ENCODE measurements around the gene TLR10. TPM values are rescaled to one million over a fixed set of nuclear protein-coding genes. Genes with fewer than 3 reads are reported as not detected.
A peak's percentile ranks its signal among the peaks of the same experiment; 100 is the strongest.
"Not testable (repeated sequence)": the region's sequence is repeated elsewhere in the genome, so short reads cannot be mapped to it uniquely, and the experiment has no call there.

Gene TLR10
- total and polyA plus RNA-seq, 7 experiments from 2014 or later: 0.13 to 1.6 (median 0.25) TPM; not detected in 1

DNA sequence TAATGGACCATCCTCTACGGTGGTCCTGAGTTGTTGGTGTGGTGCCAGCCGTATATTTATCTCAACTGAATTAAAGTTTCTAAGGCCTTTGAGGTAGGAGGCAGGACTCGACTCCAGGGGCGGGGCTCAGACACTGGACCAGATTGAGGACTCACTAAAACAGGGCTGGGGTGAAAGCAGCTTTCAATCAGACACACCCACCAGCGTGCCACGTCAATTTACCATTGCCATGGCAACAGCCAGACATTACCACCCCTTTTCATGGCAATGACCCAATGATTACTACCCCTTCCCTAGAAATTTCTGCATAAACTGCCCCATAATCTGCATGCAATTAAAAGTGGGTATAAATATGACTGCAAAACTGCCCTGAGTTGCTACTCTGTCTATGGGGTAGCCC is 28.5 kb upstream of the TLR10 start:
- ChIA-PET POLR2A (interaction anchor here (0.7 kb wide), 1 partner anchor 889 kb away, joined by 5 read pairs; no protein-coding TSS in a partner anchor), CTCF (no interaction called here)
- Mint-ChIP-seq H3K36me3 (peaks cover 0 to 23% (median 5%) of the 10 kb centered on the region in 5 donors), H3K4me3 (no peak overlapping the region), H3K9me3 (peaks cover 6 to 26% (median 14%) of the 10 kb centered on the region in 11 donors), H3K27ac (no peak overlapping the region), H3K27me3 (peaks cover 0 to 5% (median 0%) of the 10 kb centered on the region in 5 donors), H3K4me1 (peaks cover 0 to 10% (median 0%) of the 10 kb centered on the region in 7 donors)
- Histone ChIP-seq H3K4me3 (ENCODE audit: low read length) (no peak overlapping the region), H3K9me3 (ENCODE audit: control insufficient read depth in 2 of 3, low read length in 3 of 3) (no peaks in the 10 kb centered on the region), H3K27me3 (ENCODE audit: control insufficient read depth in 2 of 2, insufficient read depth in 2 of 2, low read length in 2 of 2) (no peaks in the 10 kb centered on the region), H3K4me1 (ENCODE audit: control insufficient read depth in 2 of 2, insufficient read depth in 2 of 2, low read length in 2 of 2) (no peaks in the 10 kb centered on the region), H3K27ac (ENCODE audit: low read depth, low read length) (no peak overlapping the region), H3K36me3 (ENCODE audit: control insufficient read depth in 2 of 3, insufficient read depth in 3 of 3, low read length in 3 of 3) (no peaks in the 10 kb centered on the region)
- intact Hi-C loops (cut with micrococcal nuclease): no loop called here
- DNase-seq (no peak), ATAC-seq (no peak)

DNA sequence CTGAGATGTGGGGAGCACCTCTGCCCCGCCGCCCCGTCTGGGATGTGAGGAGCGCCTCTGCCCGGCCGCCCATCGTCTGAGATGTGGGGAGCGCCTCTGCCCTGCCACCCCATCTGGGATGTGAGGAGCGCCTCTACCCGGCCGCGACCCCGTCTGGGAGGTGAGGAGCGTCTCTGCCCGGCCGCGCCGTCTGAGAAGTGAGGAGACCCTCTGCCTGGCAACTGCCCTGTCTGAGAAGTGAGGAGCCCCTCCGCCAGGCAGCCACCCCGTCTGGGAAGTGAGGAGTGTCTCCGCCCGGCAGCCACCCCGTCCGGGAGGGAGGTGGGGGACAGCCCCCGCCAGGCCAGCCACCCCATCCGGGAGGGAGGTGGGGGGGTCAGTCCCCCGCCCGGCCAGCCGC is 24.7 kb upstream of the TLR10 start:
- POLR2A ChIA-PET; H3K27me3 ChIP-seq (ENCODE audit: control insufficient read depth in 2 of 2, insufficient read depth in 2 of 2, low read length in 2 of 2); H3K27ac Mint-ChIP-seq; H3K27me3 Mint-ChIP-seq; ATAC-seq; H3K4me3 Mint-ChIP-seq; CTCF ChIA-PET; H3K36me3 ChIP-seq (ENCODE audit: control insufficient read depth in 2 of 3, insufficient read depth in 3 of 3, low read length in 3 of 3); H3K9me3 ChIP-seq (ENCODE audit: control insufficient read depth in 2 of 3, low read length in 3 of 3); H3K27ac ChIP-seq (ENCODE audit: low read depth, low read length); H3K4me3 ChIP-seq (ENCODE audit: low read length); intact Hi-C loops (cut with micrococcal nuclease); DNase-seq: not testable (repeated sequence)
- H3K4me1 ChIP-seq (ENCODE audit: control insufficient read depth in 2 of 2, insufficient read depth in 2 of 2, low read length in 2 of 2): peaks cover 8 to 12% of the 10 kb centered on the region in 2 donors
- Mint-ChIP-seq H3K36me3 (peaks cover 9 to 19% (median 11%) of the 10 kb centered on the region in 5 donors), H3K9me3 (peaks cover 3 to 17% (median 9%) of the 10 kb centered on the region in 11 donors), H3K4me1 (peaks cover 21 to 36% (median 34%) of the 10 kb centered on the region in 7 donors)

DNA sequence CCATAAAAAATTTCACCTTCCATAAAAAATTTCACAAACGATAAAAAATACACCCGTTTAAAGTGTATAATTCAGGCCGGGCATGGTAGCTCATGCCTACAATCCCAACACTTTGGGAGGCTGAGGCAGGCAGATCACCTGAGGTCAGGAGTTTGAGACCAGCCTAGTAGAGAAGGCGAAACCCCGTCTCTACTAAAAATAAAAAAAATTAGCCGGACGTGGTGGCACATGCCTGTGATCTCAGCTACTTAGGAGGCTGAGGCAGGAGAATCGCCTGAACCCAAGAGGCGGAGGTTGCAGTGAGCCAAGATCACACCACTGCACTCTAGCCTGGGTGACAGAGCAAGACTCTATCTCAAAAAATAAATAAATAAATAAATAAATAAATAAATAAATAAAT is 23.5 kb upstream of the TLR10 start:
- POLR2A ChIA-PET; H3K27me3 Mint-ChIP-seq; DNase-seq; H3K27me3 ChIP-seq (ENCODE audit: control insufficient read depth in 2 of 2, insufficient read depth in 2 of 2, low read length in 2 of 2); ATAC-seq; intact Hi-C loops (cut with micrococcal nuclease): not testable (repeated sequence)
- peak overlapping the region; percentile 61 for H3K27ac ChIP-seq (ENCODE audit: low read depth, low read length)
- Mint-ChIP-seq H3K36me3 (peaks cover 14 to 30% (median 22%) of the 10 kb centered on the region in 5 donors), H3K4me1 (peaks cover 27 to 41% (median 39%) of the 10 kb centered on the region in 7 donors), H3K9me3 (peaks cover 6 to 28% (median 13%) of the 10 kb centered on the region in 11 donors), H3K27ac (peak overlapping the region in 5 of 9 donors; percentile 62 to 99 (median 94)), H3K4me3 (peak overlapping the region in 9 of 10 donors; percentile 25 to 94 (median 90))
- peaks cover 0 to 19% (median 0%) of the 10 kb centered on the region in 3 experiments for H3K9me3 ChIP-seq (ENCODE audit: control insufficient read depth in 2 of 3, low read length in 3 of 3)
- peaks cover 8 to 12% of the 10 kb centered on the region in 2 donors for H3K4me1 ChIP-seq (ENCODE audit: control insufficient read depth in 2 of 2, insufficient read depth in 2 of 2, low read length in 2 of 2)
- peaks cover 0 to 15% (median 0%) of the 10 kb centered on the region in 3 experiments for H3K36me3 ChIP-seq (ENCODE audit: control insufficient read depth in 2 of 3, insufficient read depth in 3 of 3, low read length in 3 of 3)
- H3K4me3 ChIP-seq (ENCODE audit: low read length): peak overlapping the region; percentile 51
- CTCF ChIA-PET: interaction anchor here (3.0 kb wide), 1 partner anchor 25 kb away, joined by 22 read pairs; the partner anchor contains the start of gene TLR10

DNA sequence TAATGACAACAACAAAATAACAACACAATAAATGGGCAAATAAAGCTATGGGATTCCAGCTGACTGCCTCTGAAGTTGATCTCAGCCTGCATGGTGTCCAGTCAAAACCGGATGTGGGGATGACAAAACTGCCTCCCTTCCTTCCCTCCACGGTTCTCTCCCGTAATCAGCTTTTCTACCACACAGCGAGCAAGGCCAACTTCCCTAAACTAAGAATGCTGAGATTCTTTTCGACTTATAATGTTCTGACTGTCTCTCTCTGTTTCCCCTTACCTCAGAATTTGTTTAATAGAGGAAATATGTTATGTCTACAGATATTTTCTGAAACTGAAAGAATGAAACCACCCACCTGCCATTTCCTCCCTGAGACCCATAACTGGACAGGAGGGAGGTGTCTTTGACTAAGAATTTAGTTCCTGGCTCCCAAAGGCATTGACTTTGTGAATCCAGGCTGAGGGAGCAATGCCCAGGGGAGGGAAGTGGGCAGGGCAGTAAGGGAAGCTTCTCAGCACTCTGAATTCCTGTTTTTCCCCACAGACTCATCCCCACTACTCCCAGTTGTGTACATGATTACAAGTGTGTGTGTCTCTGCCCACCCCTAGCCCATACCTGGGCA is 22.8 kb upstream of the TLR10 start:
- H3K27me3 ChIP-seq (ENCODE audit: control insufficient read depth in 2 of 2, insufficient read depth in 2 of 2, low read length in 2 of 2): no peaks in the 10 kb centered on the region
- ChIA-PET POLR2A (interaction anchor here (0.6 to 1.7 kb wide), 6 partner anchors 8 to 572 kb away, joined by 3 to 7 read pairs (median 4); no protein-coding TSS in a partner anchor), CTCF (interaction anchor here (0.6 to 3.1 kb wide), 7 partner anchors 18 to 735 kb away, joined by 3 to 41 read pairs (median 4); partner anchors contain the start of gene TLR10)
- DNase-seq (peak in 2 of 9 donors; percentile 1 to 9), ATAC-seq (peak; percentile 49)
- H3K27ac ChIP-seq (ENCODE audit: low read depth, low read length): peak overlapping the region; percentile 61
- Mint-ChIP-seq H3K27ac (peak overlapping the region; percentile 87 to 99 (median 94)), H3K4me3 (peak overlapping the region; percentile 87 to 95 (median 90)), H3K27me3 (peaks cover 0 to 2% (median 0%) of the 10 kb centered on the region in 5 donors), H3K36me3 (peaks cover 19 to 36% (median 28%) of the 10 kb centered on the region in 5 donors), H3K9me3 (peaks cover 8 to 34% (median 17%) of the 10 kb centered on the region in 11 donors), H3K4me1 (peaks cover 27 to 46% (median 39%) of the 10 kb centered on the region in 7 donors)
- peak overlapping the region; percentile 51 for H3K4me3 ChIP-seq (ENCODE audit: low read length)
- peaks cover 0 to 21% (median 0%) of the 10 kb centered on the region in 3 experiments for H3K36me3 ChIP-seq (ENCODE audit: control insufficient read depth in 2 of 3, insufficient read depth in 3 of 3, low read length in 3 of 3)
- peaks cover 8 to 12% of the 10 kb centered on the region in 2 donors for H3K4me1 ChIP-seq (ENCODE audit: control insufficient read depth in 2 of 2, insufficient read depth in 2 of 2, low read length in 2 of 2)
- peaks cover 0 to 25% (median 0%) of the 10 kb centered on the region in 3 experiments for H3K9me3 ChIP-seq (ENCODE audit: control insufficient read depth in 2 of 3, low read length in 3 of 3)
- intact Hi-C loops (cut with micrococcal nuclease): loop anchor here in 1 of 2 donors (2.0 kb wide), 2 partner anchors 15 to 673 kb away; no protein-coding TSS in a partner anchor

DNA sequence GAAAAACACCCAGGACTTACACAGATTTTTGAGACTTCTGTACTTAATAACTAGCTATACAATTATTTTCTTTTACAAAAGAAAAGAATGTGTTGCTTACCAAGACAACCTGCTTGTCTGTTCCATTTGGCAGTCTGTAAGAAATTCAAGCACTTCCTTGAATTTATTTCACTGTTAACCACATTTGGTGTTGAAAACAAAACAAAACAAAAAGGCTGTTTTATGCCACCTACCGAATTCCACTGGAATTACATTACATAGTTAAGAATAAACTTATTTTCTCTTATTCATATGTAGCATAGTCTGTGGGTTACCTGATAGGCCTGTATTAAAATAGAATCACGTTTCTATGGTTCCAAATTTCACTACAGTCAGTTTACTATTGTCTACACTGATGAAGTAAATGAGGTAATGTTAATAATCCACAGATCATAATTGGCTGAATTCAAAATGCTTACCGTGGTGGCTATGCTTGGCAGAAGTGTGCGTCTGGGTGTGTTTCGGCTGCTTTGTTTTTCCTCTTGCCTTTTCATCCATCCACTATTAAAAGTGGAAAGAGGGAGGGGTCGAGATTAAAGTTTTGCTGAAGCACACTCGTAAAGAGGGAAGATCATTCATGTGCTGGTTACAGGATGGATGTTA is 22.0 kb upstream of the TLR10 start, which contains the start of gene TLR1:
TLR1 (minus strand) TSS at position 138 of the 642 bp plus-strand sequence. CDS start 5,960 bp downstream, outside the sequence.
- peaks cover 0 to 34% (median under 1%) of the 10 kb centered on the region in 3 experiments for H3K9me3 ChIP-seq (ENCODE audit: control insufficient read depth in 2 of 3, low read length in 3 of 3)
- DNase-seq: peak in 7 of 9 donors; percentile 50 to 76 (median 65)
- peak within 1 kb of the TSS; percentile 61 for H3K27ac ChIP-seq (ENCODE audit: low read depth, low read length)
- Mint-ChIP-seq H3K4me3 (peak within 1 kb of the TSS; percentile 87 to 95 (median 90)), H3K27me3 (peaks cover 0 to 2% (median 0%) of the 10 kb centered on the region in 5 donors), H3K27ac (peak within 1 kb of the TSS; percentile 87 to 99 (median 94)), H3K36me3 (peaks cover 26 to 45% (median 36%) of the 10 kb centered on the region in 5 donors), H3K9me3 (peaks cover 13 to 43% (median 26%) of the 10 kb centered on the region in 11 donors), H3K4me1 (peaks cover 27 to 46% (median 39%) of the 10 kb centered on the region in 7 donors)
- no peaks in the 10 kb centered on the region for H3K27me3 ChIP-seq (ENCODE audit: control insufficient read depth in 2 of 2, insufficient read depth in 2 of 2, low read length in 2 of 2)
- intact Hi-C loops (cut with micrococcal nuclease): loop anchor here (1.0 to 2.0 kb wide), 9 partner anchors 16 to 742 kb away; partner anchors contain the start of genes TLR6 (in 2 of the 2) and WDR19 (in 1 of the 2)
- peak within 1 kb of the TSS; percentile 51 for H3K4me3 ChIP-seq (ENCODE audit: low read length)
- ChIA-PET CTCF (interaction anchor here (0.6 to 3.1 kb wide), 18 partner anchors 12 to 1001 kb away, joined by 3 to 41 read pairs (median 4); partner anchors contain the start of gene TLR10), POLR2A (interaction anchor here (0.6 to 1.7 kb wide), 8 partner anchors 9 to 571 kb away, joined by 3 to 7 read pairs (median 5); no protein-coding TSS in a partner anchor)
- H3K36me3 ChIP-seq (ENCODE audit: control insufficient read depth in 2 of 3, insufficient read depth in 3 of 3, low read length in 3 of 3): peaks cover 0 to 30% (median 4%) of the 10 kb centered on the region in 3 experiments
- peaks cover 8 to 12% of the 10 kb centered on the region in 2 donors for H3K4me1 ChIP-seq (ENCODE audit: control insufficient read depth in 2 of 2, insufficient read depth in 2 of 2, low read length in 2 of 2)
- peak; percentile 88 for ATAC-seq
